ENCODE results near the gene RBM15.
A peak's percentile ranks its signal among the peaks of the same experiment; 100 is the strongest.

The RBM15 gene

DNA sequence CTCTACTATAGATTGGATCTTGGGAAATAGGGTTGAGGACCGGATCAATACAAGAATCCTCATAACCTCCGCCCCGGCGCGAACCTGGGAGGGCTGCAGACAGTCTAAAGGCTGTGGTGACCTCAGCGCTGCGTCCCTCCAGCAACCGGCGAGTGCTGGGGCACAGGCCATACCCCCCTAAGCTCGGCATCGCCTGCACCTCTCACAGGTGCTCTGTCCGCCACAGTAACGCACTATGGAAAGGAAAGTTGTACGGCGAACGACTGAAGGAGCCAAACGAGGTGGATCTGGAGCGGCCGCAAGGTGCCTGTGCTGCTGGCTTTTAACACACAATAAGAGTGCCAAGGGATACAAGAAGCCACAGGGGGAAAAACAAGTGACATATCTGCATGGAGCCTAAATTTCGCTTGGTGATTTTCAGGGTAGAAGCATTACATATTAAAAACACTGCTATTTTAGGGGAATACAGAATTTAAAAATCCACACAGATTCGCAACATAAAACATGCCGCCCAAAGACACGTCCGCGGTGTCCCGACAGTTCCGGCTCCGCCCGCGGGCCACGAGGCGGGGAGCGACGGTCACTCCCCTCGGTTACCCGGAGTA lies 1.4 kb upstream of the RBM15 start:
- no peak for TF ChIP-seq ZFP30 (CRISPR knock-in tag; IDR thresholded peaks at IDR 0.05)
- TF ChIP-seq ZC3H10 (CRISPR knock-in tag; IDR thresholded peaks at IDR 0.05) = no peak
- TF ChIP-seq, protein P1, sequence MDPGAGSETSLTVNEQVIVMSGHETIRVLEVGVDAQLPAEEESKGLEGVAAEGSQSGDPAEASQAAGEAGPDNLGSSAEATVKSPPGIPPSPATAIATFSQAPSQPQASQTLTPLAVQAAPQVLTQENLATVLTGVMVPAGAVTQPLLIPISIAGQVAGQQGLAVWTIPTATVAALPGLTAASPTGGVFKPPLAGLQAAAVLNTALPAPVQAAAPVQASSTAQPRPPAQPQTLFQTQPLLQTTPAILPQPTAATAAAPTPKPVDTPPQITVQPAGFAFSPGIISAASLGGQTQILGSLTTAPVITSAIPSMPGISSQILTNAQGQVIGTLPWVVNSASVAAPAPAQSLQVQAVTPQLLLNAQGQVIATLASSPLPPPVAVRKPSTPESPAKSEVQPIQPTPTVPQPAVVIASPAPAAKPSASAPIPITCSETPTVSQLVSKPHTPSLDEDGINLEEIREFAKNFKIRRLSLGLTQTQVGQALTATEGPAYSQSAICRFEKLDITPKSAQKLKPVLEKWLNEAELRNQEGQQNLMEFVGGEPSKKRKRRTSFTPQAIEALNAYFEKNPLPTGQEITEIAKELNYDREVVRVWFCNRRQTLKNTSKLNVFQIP (CRISPR knock-in tag; IDR thresholded peaks at IDR 0.05; ENCODE audit: borderline replicate concordance, low read depth) = no peak

DNA sequence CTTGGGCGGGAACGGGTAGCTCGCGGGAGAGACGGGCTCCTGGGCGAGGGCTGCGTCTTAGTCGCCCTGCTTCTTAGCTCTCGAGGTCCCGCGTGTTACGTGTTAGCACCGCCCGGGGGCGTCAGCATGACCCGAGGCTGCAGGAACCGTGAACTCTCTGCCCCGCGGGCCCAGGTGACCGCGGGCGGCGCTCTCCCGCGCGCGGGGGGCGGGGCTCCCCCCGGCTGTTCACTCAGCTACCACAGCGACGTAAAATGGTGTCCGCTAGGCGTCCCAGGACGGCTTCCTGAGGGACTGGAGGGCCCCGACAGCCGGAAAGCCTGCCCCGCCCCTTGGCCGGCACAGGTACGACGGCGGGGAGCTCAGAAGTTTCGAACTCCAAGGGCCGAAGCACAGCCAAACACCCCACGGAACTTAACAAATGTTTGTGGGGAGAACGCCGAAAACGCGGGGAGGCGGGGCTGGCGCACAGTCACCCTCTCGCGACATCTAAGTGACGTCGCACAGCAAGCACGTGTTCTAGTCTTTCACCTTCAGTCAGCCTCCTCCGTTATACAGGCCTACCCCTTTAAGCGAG lies 780 bp upstream of the RBM15 start:
- peak; percentile 83 for ATAC-seq
- TF ChIP-seq, protein P2, sequence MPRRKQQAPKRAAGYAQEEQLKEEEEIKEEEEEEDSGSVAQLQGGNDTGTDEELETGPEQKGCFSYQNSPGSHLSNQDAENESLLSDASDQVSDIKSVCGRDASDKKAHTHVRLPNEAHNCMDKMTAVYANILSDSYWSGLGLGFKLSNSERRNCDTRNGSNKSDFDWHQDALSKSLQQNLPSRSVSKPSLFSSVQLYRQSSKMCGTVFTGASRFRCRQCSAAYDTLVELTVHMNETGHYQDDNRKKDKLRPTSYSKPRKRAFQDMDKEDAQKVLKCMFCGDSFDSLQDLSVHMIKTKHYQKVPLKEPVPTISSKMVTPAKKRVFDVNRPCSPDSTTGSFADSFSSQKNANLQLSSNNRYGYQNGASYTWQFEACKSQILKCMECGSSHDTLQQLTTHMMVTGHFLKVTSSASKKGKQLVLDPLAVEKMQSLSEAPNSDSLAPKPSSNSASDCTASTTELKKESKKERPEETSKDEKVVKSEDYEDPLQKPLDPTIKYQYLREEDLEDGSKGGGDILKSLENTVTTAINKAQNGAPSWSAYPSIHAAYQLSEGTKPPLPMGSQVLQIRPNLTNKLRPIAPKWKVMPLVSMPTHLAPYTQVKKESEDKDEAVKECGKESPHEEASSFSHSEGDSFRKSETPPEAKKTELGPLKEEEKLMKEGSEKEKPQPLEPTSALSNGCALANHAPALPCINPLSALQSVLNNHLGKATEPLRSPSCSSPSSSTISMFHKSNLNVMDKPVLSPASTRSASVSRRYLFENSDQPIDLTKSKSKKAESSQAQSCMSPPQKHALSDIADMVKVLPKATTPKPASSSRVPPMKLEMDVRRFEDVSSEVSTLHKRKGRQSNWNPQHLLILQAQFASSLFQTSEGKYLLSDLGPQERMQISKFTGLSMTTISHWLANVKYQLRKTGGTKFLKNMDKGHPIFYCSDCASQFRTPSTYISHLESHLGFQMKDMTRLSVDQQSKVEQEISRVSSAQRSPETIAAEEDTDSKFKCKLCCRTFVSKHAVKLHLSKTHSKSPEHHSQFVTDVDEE (CRISPR knock-in tag; IDR thresholded peaks at IDR 0.05) = peak; percentile 67
- TF ChIP-seq BACH2 (CRISPR knock-in tag; IDR thresholded peaks at IDR 0.05; ENCODE audit: borderline replicate concordance) (no peak), ZNF70 (CRISPR knock-in tag; IDR thresholded peaks at IDR 0.05) (no peak), ISL1 (CRISPR knock-in tag; IDR thresholded peaks at IDR 0.05) (no peak), ZFP3 (CRISPR knock-in tag; IDR thresholded peaks at IDR 0.05) (no peak), GLIS3 (CRISPR knock-in tag; IDR thresholded peaks at IDR 0.05) (no peak), OSR1 (CRISPR knock-in tag; IDR thresholded peaks at IDR 0.05) (no peak), PPARA (CRISPR knock-in tag; IDR thresholded peaks at IDR 0.05; ENCODE audit: borderline replicate concordance) (no peak), RARB (CRISPR knock-in tag; IDR thresholded peaks at IDR 0.05) (no peak), ZNF565 (CRISPR knock-in tag; conservative IDR thresholded peaks at IDR 0.05; ENCODE audit: low read depth) (no peak), SNAI2 (CRISPR knock-in tag; IDR thresholded peaks at IDR 0.05) (no peak), ZFP30 (CRISPR knock-in tag; IDR thresholded peaks at IDR 0.05) (no peak), ZNF8 (CRISPR knock-in tag; IDR thresholded peaks at IDR 0.05) (no peak), CSRNP3 (CRISPR knock-in tag; IDR thresholded peaks at IDR 0.05) (no peak), TOX (CRISPR knock-in tag; IDR thresholded peaks at IDR 0.05; ENCODE audit: borderline replicate concordance) (no peak), CSDC2 (CRISPR knock-in tag; IDR thresholded peaks at IDR 0.05) (0 out of 2 replicates have a peak, but pooled peaks have one; percentile 31)
- TF ChIP-seq, protein P3, sequence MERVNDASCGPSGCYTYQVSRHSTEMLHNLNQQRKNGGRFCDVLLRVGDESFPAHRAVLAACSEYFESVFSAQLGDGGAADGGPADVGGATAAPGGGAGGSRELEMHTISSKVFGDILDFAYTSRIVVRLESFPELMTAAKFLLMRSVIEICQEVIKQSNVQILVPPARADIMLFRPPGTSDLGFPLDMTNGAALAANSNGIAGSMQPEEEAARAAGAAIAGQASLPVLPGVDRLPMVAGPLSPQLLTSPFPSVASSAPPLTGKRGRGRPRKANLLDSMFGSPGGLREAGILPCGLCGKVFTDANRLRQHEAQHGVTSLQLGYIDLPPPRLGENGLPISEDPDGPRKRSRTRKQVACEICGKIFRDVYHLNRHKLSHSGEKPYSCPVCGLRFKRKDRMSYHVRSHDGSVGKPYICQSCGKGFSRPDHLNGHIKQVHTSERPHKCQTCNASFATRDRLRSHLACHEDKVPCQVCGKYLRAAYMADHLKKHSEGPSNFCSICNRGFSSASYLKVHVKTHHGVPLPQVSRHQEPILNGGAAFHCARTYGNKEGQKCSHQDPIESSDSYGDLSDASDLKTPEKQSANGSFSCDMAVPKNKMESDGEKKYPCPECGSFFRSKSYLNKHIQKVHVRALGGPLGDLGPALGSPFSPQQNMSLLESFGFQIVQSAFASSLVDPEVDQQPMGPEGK (CRISPR knock-in tag; IDR thresholded peaks at IDR 0.05; ENCODE audit: borderline replicate concordance) = peak; percentile 46; the same call in 1 of the 2 replicates
- TF ChIP-seq, protein P1 (CRISPR knock-in tag; IDR thresholded peaks at IDR 0.05; ENCODE audit: borderline replicate concordance, low read depth) = no peak
- TF ChIP-seq, protein P4, sequence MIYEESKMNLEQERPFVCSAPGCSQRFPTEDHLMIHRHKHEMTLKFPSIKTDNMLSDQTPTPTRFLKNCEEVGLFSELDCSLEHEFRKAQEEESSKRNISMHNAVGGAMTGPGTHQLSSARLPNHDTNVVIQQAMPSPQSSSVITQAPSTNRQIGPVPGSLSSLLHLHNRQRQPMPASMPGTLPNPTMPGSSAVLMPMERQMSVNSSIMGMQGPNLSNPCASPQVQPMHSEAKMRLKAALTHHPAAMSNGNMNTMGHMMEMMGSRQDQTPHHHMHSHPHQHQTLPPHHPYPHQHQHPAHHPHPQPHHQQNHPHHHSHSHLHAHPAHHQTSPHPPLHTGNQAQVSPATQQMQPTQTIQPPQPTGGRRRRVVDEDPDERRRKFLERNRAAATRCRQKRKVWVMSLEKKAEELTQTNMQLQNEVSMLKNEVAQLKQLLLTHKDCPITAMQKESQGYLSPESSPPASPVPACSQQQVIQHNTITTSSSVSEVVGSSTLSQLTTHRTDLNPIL (CRISPR knock-in tag; IDR thresholded peaks at IDR 0.05; ENCODE audit: low read depth) = no peak

More for the DNA sequence above, 1.4 kb upstream of the RBM15 start:
- peak; percentile 1; the same call in 1 of the 3 replicates for ATAC-seq

All from SK-N-SH treated with all-trans-retinoic acid at 6 μM for 48 hours (cell line).